Measurements from ENCODE around the gene DOCK7.
"Not testable (repeated sequence)": the region's sequence is repeated elsewhere in the genome, so short reads cannot be mapped to it uniquely, and the experiment has no call there.

DOCK7 gene

GRCh38 chr1:62687903-62688686, at the start of gene DOCK7:
Gene DOCK7, minus strand, starts transcription at chr1:62688386. Its CDS starts 122 bp downstream, at chr1:62688264.
- DNase-seq, result peak; percentile 68

- DNase-seq, result no peak
Measured at GRCh38 chr1:62735491-62736171, 47.4 kb upstream of the DOCK7 start.

- no peak for DNase-seq
Measured at GRCh38 chr1:62732331-62732730, 44.1 kb upstream of the DOCK7 start.

GRCh38 chr1:62728963-62729362, 40.8 kb upstream of the DOCK7 start:
- no peak for DNase-seq

GRCh38 chr1:62727656-62728407, 39.6 kb upstream of the DOCK7 start:
- DNase-seq, result no peak

- no peak for DNase-seq
Measured at GRCh38 chr1:62726011-62726442, 37.8 kb upstream of the DOCK7 start.

- no peak for DNase-seq
Measured at GRCh38 chr1:62725255-62725654, 37.1 kb upstream of the DOCK7 start.

- no peak for DNase-seq
Measured at GRCh38 chr1:62724430-62724829, 36.2 kb upstream of the DOCK7 start.

GRCh38 chr1:62723883-62724282, 35.7 kb upstream of the DOCK7 start:
- DNase-seq, result no peak

GRCh38 chr1:62722796-62723195, 34.6 kb upstream of the DOCK7 start:
- no peak for DNase-seq

- DNase-seq, result peak; percentile 10
Measured at GRCh38 chr1:62720946-62721554, 32.9 kb upstream of the DOCK7 start.

- DNase-seq, result not testable (repeated sequence)
Measured at GRCh38 chr1:62718400-62718799, 30.2 kb upstream of the DOCK7 start.

- no peak for DNase-seq
Measured at GRCh38 chr1:62717483-62717882, 29.3 kb upstream of the DOCK7 start.

- no peak for DNase-seq
Measured at GRCh38 chr1:62716397-62716796, 28.2 kb upstream of the DOCK7 start.

GRCh38 chr1:62712336-62713243, 24.4 kb upstream of the DOCK7 start:
- no peak for DNase-seq

GRCh38 chr1:62707744-62708120, 19.5 kb upstream of the DOCK7 start:
- DNase-seq, result no peak

GRCh38 chr1:62706985-62707743, 19.0 kb upstream of the DOCK7 start:
- DNase-seq, result no peak

- DNase-seq, result not testable (repeated sequence)
Measured at GRCh38 chr1:62698161-62698560, 10.0 kb upstream of the DOCK7 start.

- not testable (repeated sequence) for DNase-seq
Measured at GRCh38 chr1:62694479-62694878, 6.3 kb upstream of the DOCK7 start.

GRCh38 chr1:62693123-62693522, 4.9 kb upstream of the DOCK7 start:
- no peak for DNase-seq
